Gastrocnemius medialis (tissue), 4 donors: ENCODE measurements around the gene CPED1.

Experiments used
- POLR2A ChIP-seq, 2 donors: fragments of 450-650 bp; IDR thresholded peaks; one replicate each; pipeline ENCODE4 v1.6.1; 2017; ENCODE audit warnings: antibody characterized with exemption in 2 of 2, mild to moderate bottlenecking in 2 of 2, moderate library complexity in 2 of 2
- TF ChIP-seq, protein P1 (sequence below), 5 experiments: fragments of 450-650 bp in 3 of 5; fragments of 200-600 bp in 2 of 5; sonication (generic) in 2 of 5; IDR thresholded peaks in 4 of 5; conservative IDR thresholded peaks in 1 of 5; 1 replicate in 4 of 5; 2 replicates in 1 of 5; pipeline ENCODE4 v1.5.1; 2016 to 2019; ENCODE audit warnings: antibody characterized with exemption in 5 of 5, mild to moderate bottlenecking in 3 of 5, moderate library complexity in 3 of 5

DNA sequence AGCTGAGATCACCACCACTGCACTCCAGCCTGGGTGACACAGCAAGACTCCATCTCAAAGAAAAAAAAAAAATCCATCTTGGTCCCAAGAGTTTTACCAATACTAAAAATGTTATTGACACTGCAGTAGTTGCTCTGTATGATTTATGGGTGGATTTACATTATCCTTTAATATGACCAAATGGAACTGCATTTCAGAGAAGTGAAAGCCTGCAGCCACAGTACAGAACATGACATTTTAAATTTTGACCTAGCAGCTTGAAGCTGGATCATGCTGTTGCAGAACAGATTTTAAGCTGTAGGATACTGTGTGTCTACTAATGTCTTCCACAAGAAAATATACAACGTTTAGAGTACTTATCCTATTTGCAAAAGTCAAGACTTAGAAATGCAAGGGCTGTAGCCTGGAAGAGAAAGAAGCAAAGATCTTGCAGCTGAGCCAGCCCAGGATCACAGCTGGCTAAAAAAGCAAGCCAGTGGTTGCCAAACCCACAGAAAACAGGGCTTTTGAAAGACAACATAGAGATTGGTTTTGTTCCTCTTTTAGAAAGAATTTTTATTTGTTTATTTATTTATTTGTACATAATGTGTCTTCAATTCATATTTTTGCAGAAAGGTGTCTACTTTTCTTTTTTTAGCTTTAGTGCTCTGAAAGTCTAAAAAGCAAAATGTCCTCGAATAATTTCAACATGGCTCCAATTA is 285.1 kb downstream of the CPED1 start:
- TF ChIP-seq, protein P1, sequence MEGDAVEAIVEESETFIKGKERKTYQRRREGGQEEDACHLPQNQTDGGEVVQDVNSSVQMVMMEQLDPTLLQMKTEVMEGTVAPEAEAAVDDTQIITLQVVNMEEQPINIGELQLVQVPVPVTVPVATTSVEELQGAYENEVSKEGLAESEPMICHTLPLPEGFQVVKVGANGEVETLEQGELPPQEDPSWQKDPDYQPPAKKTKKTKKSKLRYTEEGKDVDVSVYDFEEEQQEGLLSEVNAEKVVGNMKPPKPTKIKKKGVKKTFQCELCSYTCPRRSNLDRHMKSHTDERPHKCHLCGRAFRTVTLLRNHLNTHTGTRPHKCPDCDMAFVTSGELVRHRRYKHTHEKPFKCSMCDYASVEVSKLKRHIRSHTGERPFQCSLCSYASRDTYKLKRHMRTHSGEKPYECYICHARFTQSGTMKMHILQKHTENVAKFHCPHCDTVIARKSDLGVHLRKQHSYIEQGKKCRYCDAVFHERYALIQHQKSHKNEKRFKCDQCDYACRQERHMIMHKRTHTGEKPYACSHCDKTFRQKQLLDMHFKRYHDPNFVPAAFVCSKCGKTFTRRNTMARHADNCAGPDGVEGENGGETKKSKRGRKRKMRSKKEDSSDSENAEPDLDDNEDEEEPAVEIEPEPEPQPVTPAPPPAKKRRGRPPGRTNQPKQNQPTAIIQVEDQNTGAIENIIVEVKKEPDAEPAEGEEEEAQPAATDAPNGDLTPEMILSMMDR (IDR thresholded peaks at IDR 0.05 in 4 of 5, conservative IDR thresholded peaks at IDR 0.05 in 1 of 5): no peak
- no peak for TF ChIP-seq POLR2A (IDR thresholded peaks at IDR 0.05)
